PC-9 (cell line): ENCODE measurements around the gene NOXO1. TPM values are rescaled to one million over a fixed set of nuclear protein-coding genes. Genes with fewer than 3 reads are reported as not detected.

Source experiments
- BruUV-seq: library from RNA; stranded (reverse); fragments of 400-500 nt; replicated peaks from 2 replicates; lab custom pipeline; 2021; lab: Mats Ljungman, UMichigan
- CTCF ChIA-PET: fragments of 300-600 bp; sonication (Branson Sonifier 250); formaldehyde crosslinking; loops from one replicate; lab custom pipeline; 2022; ENCODE audit warnings: antibody characterized with exemption; lab: Charles Lee
- POLR2A ChIA-PET: fragments of 300-600 bp; sonication (Branson Sonifier 250); formaldehyde crosslinking; loops from one replicate; lab custom pipeline; 2022; ENCODE audit warnings: antibody characterized with exemption; ENCODE audit not compliant: unreplicated experiment; lab: Charles Lee
- DNase-seq, 2 experiments: peaks; one replicate each; pipeline versions ENCODE4 v3.0.0 to v3.0.0-alpha.2; 2015 to 2022; ENCODE audit warnings: mixed read lengths in 1 of 2
- H2AFZ ChIP-seq: fragments of 200-600 bp; sonication (generic); 2 replicates; pipeline ENCODE4 v1.8.1; 2017; ENCODE audit warnings: antibody characterized with exemption
- H3F3A ChIP-seq: fragments of 200-600 bp; sonication (generic); 2 replicates; pipeline ENCODE4 v1.8.1; 2017; ENCODE audit warnings: antibody characterized with exemption, mild to moderate bottlenecking, low read depth; ENCODE audit not compliant: insufficient read depth
- H3K27ac ChIP-seq: fragments of 200-600 bp; sonication (generic); 2 replicates; pipeline ENCODE4 v1.6.1; 2016; ENCODE audit warnings: mixed run types
- H3K27me3 ChIP-seq: fragments of 200-600 bp; sonication (generic); 2 replicates; pipeline ENCODE4 v1.6.1; 2016; ENCODE audit warnings: low read depth, mixed run types; ENCODE audit not compliant: insufficient read depth
- H3K36me3 ChIP-seq: fragments of 200-600 bp; sonication (generic); 2 replicates; pipeline ENCODE4 v1.6.1; 2016; ENCODE audit warnings: low read depth, mixed run types
- H3K4me1 ChIP-seq: fragments of 200-600 bp; sonication (generic); replicated peaks from 2 replicates; pipeline ENCODE4 v1.6.1; 2016; ENCODE audit warnings: mixed run types; ENCODE audit not compliant: insufficient read depth
- H3K4me2 ChIP-seq: fragments of 200-600 bp; sonication (generic); 2 replicates; pipeline ENCODE4 v1.6.1; 2017; ENCODE audit warnings: mixed run types
- H3K4me3 ChIP-seq: fragments of 200-600 bp; sonication (generic); 2 replicates; pipeline ENCODE4 v1.6.1; 2016; ENCODE audit warnings: mixed run types
- H3K79me2 ChIP-seq: fragments of 200-600 bp; sonication (generic); 2 replicates; pipeline ENCODE4 v1.6.1; 2017; ENCODE audit warnings: low read depth, mixed run types
- H3K9me2 ChIP-seq: fragments of 200-600 bp; sonication (generic); 2 replicates; pipeline ENCODE4 v1.8.1; 2017; ENCODE audit warnings: mild to moderate bottlenecking; ENCODE audit not compliant: insufficient read depth
- H3K9me3 ChIP-seq: fragments of 200-600 bp; sonication (generic); 2 replicates; pipeline ENCODE4 v1.8.1; 2016; ENCODE audit warnings: low read depth; ENCODE audit not compliant: insufficient read depth
- H4K20me1 ChIP-seq: fragments of 200-600 bp; sonication (generic); 2 replicates; pipeline ENCODE4 v1.8.1; 2017; ENCODE audit not compliant: insufficient read depth
- CTCF ChIP-seq: fragments of 200-600 bp; sonication (generic); conservative IDR thresholded peaks from 2 replicates; pipeline ENCODE4 v1.6.1; 2017; ENCODE audit warnings: mixed run types, antibody characterized with exemption, mild to moderate bottlenecking, moderate library complexity
- EZH2 ChIP-seq: fragments of 200-600 bp; sonication (generic); IDR thresholded peaks from 2 replicates; pipeline ENCODE4 v1.8.0; 2017; ENCODE audit warnings: antibody characterized with exemption, low read depth
- intact Hi-C: fragments of 100-400 bp; cut with micrococcal nuclease; formaldehyde crosslinking; loops from one replicate; pipeline ENCODE4 v1.10.0; 2022; ENCODE audit not compliant: unreplicated experiment
- total RNA-seq: library from RNA; stranded (reverse); gene quantifications from 2 replicates; pipeline ENCODE4 v1.2.3, GENCODE V29; 2021

The NOXO1 gene
- total RNA-seq, 1 experiment from 2014 or later = 11.1 TPM

GRCh38 chr16:1978476-1979120 is 2.7 kb downstream of the NOXO1 start:
- DNase-seq = no peak
- peaks cover 56% of the 10 kb centered on the region for H3F3A ChIP-seq
- no peak overlapping the region for H2AFZ ChIP-seq
- no peaks in the 10 kb centered on the region for H3K9me2 ChIP-seq
- peak overlapping the region; percentile 99 for H3K4me2 ChIP-seq
- H4K20me1 ChIP-seq = peaks cover 9% of the 10 kb centered on the region; the same call in 1 of the 2 replicates
- CTCF ChIA-PET = no interaction called here
- POLR2A ChIA-PET = interaction anchor here (0.6 to 1.4 kb wide), 3 partner anchors 14 to 248 kb away, joined by 3 to 10 read pairs (median 3); partner anchors contain the start of gene RPS2
- peaks cover 50% of the 10 kb centered on the region for H3K4me1 ChIP-seq
- intact Hi-C loops = no loop called here
- peaks cover 8% of the 10 kb centered on the region for H3K79me2 ChIP-seq
- H3K36me3 ChIP-seq = peaks cover 3% of the 10 kb centered on the region; the same call in 1 of the 2 replicates
- BruUV-seq = no TSS peak
- H3K4me3 ChIP-seq = peak overlapping the region; percentile 55; the same call in 1 of the 2 replicates
- H3K27me3 ChIP-seq = no peaks in the 10 kb centered on the region
- no peak overlapping the region for H3K27ac ChIP-seq
- H3K9me3 ChIP-seq = no peaks in the 10 kb centered on the region
- no peak for TF ChIP-seq EZH2
- no peak for TF ChIP-seq CTCF

- Histone ChIP-seq H4K20me1 (peaks cover 12% of the 10 kb centered on the region; the same call in 1 of the 2 replicates), H3K9me3 (no peaks in the 10 kb centered on the region), H3K36me3 (peaks cover 3% of the 10 kb centered on the region; the same call in 1 of the 2 replicates), H3F3A (peaks cover 49% of the 10 kb centered on the region), H3K4me2 (no peak overlapping the region), H2AFZ (no peak overlapping the region), H3K27ac (no peak overlapping the region), H3K4me3 (no peak overlapping the region), H3K79me2 (peaks cover 15% of the 10 kb centered on the region), H3K9me2 (no peaks in the 10 kb centered on the region), H3K4me1 (peaks cover 50% of the 10 kb centered on the region), H3K27me3 (no peaks in the 10 kb centered on the region)
- TF ChIP-seq CTCF (no peak), EZH2 (no peak)
- no peak for DNase-seq
- intact Hi-C loops = no loop called here
- POLR2A ChIA-PET = no interaction called here
- CTCF ChIA-PET = no interaction called here
- no TSS peak for BruUV-seq
These were observed 3.4 kb downstream of the NOXO1 start for GRCh38 chr16:1977875-1978268.

- H3K4me2 ChIP-seq = no peak overlapping the region
- no peak overlapping the region for H2AFZ ChIP-seq
- BruUV-seq = no TSS peak
- H3K27ac ChIP-seq = no peak overlapping the region
- CTCF ChIA-PET = interaction anchor here (0.6 kb wide), 1 partner anchor 574 kb away, joined by 4 read pairs; no protein-coding TSS in a partner anchor
- no peaks in the 10 kb centered on the region for H3K27me3 ChIP-seq
- POLR2A ChIA-PET = interaction anchor here (0.6 kb wide), 1 partner anchor 12 kb away, joined by 7 read pairs; the partner anchor contains the start of gene RPS2
- peaks cover 3% of the 10 kb centered on the region; the same call in 1 of the 2 replicates for H3K36me3 ChIP-seq
- intact Hi-C loops = no loop called here
- no peak overlapping the region for H3K4me3 ChIP-seq
- H3K4me1 ChIP-seq = peaks cover 46% of the 10 kb centered on the region
- DNase-seq = no peak
- no peaks in the 10 kb centered on the region for H3K9me2 ChIP-seq
- no peak for TF ChIP-seq EZH2
- no peak for TF ChIP-seq CTCF
- peaks cover 21% of the 10 kb centered on the region for H3K79me2 ChIP-seq
- no peaks in the 10 kb centered on the region for H3K9me3 ChIP-seq
- peaks cover 42% of the 10 kb centered on the region for H3F3A ChIP-seq
- peaks cover 12% of the 10 kb centered on the region; the same call in 1 of the 2 replicates for H4K20me1 ChIP-seq
These were observed 4.1 kb downstream of the NOXO1 start for GRCh38 chr16:1976951-1977874.
